ENCODE measurements around the gene PRDX6. TPM values are rescaled to one million over a fixed set of nuclear protein-coding genes. Genes with fewer than 3 reads are reported as not detected.

PRDX6 gene
- total RNA-seq, 1 experiment from 2014 or later, result 326 TPM

GRCh38 chr1:173530795-173531693 lies 53.9 kb downstream of the PRDX6 start:
- H3K27me3 ChIP-seq (ENCODE audit: control insufficient read depth, insufficient read depth, low read length), result no peaks in the 10 kb centered on the region
- no peak overlapping the region for H3K4me3 ChIP-seq (ENCODE audit: insufficient read depth, low read depth, low read length)
- no peaks in the 10 kb centered on the region for H3K36me3 ChIP-seq (replicated peaks; ENCODE audit: control insufficient read depth, insufficient read depth, low read length)
- DNase-seq, result no peak

DNA sequence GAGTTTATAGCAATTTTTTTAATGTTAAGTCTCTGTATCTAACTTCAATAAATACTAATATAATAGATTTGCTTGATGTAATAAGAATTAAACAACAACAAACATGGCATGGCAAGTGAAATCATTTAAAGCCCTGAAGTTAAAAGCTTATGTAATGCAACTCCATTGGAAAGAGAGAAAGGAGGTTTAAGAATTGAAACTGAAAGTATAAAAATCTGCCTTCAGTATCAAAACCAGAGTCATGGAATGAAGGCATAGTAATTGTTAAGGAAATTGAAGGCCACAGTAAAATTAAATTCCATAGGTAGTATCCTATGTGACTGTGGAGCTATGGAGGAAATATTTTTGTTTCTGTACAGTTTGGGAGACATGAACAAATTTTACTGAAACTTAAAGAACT lies 55.1 kb downstream of the PRDX6 start:
- Histone ChIP-seq H3K27me3 (ENCODE audit: control insufficient read depth, insufficient read depth, low read length) (no peaks in the 10 kb centered on the region), H3K36me3 (replicated peaks; ENCODE audit: control insufficient read depth, insufficient read depth, low read length) (no peaks in the 10 kb centered on the region), H3K4me3 (ENCODE audit: insufficient read depth, low read depth, low read length) (no peak overlapping the region)
- no peak for DNase-seq

DNA sequence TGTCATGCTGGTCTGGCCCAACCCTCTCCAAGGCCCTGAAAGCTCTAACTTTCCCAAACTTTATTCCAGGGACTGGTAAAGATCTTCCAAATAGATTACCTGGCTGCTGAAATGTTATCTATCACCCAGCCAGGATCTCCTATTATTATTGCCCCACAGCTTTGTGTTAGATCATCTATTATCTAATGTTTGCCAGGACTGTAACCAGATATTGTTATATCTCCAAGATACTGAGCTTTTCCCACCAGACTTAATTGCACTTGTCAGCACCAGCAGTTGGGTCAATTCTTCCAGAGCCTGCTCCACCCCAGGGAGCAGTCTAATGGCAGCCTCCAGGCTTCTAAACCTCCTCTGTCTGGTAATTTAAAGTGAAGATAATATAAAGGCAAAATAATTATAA lies 59.1 kb downstream of the PRDX6 start:
- H3K36me3 ChIP-seq (replicated peaks; ENCODE audit: control insufficient read depth, insufficient read depth, low read length), result no peaks in the 10 kb centered on the region
- H3K4me3 ChIP-seq (ENCODE audit: insufficient read depth, low read depth, low read length), result no peak overlapping the region
- no peak for DNase-seq
- no peaks in the 10 kb centered on the region for H3K27me3 ChIP-seq (ENCODE audit: control insufficient read depth, insufficient read depth, low read length)

Other genes starting within 250 kb of the PRDX6 start
- not detected in 2 replicates for gene SLC9C2, start 125.7 kb downstream of the PRDX6 start, total RNA-seq (2014; rRNA removed; shearing (Covaris generic))
- gene TEX50, start 158.0 kb downstream of the PRDX6 start, total RNA-seq (2014; rRNA removed; shearing (Covaris generic)), result not detected in 2 replicates
- 0.45 and 0.55 TPM in 2 replicates for gene ANKRD45, start 192.5 kb downstream of the PRDX6 start, total RNA-seq (2014; rRNA removed; shearing (Covaris generic))
- 13.4 and 14.0 TPM in 2 replicates for gene KLHL20, start 237.6 kb downstream of the PRDX6 start, total RNA-seq (2014; rRNA removed; shearing (Covaris generic))

Measured in H7 (cell line).